GM19324 (cell line): Measurements from ENCODE around the gene ACKR2.

Source experiments
- ATAC-seq: cut with Tn5 transposase; IDR thresholded peaks from one replicate; pipeline ENCODE4 v1.9.1; 2021; ENCODE audit warnings: mild to moderate bottlenecking, moderate library complexity; ENCODE audit not compliant: unreplicated experiment, low FRiP score

Gene ACKR2, protein sequence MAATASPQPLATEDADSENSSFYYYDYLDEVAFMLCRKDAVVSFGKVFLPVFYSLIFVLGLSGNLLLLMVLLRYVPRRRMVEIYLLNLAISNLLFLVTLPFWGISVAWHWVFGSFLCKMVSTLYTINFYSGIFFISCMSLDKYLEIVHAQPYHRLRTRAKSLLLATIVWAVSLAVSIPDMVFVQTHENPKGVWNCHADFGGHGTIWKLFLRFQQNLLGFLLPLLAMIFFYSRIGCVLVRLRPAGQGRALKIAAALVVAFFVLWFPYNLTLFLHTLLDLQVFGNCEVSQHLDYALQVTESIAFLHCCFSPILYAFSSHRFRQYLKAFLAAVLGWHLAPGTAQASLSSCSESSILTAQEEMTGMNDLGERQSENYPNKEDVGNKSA

GRCh38 chr3:42809202-42809601, at the start of gene ACKR2:
Gene ACKR2, plus strand, starts transcription at chr3:42809445. Its CDS starts 55,058 bp downstream, at chr3:42864503.
- no peak for ATAC-seq

DNA sequence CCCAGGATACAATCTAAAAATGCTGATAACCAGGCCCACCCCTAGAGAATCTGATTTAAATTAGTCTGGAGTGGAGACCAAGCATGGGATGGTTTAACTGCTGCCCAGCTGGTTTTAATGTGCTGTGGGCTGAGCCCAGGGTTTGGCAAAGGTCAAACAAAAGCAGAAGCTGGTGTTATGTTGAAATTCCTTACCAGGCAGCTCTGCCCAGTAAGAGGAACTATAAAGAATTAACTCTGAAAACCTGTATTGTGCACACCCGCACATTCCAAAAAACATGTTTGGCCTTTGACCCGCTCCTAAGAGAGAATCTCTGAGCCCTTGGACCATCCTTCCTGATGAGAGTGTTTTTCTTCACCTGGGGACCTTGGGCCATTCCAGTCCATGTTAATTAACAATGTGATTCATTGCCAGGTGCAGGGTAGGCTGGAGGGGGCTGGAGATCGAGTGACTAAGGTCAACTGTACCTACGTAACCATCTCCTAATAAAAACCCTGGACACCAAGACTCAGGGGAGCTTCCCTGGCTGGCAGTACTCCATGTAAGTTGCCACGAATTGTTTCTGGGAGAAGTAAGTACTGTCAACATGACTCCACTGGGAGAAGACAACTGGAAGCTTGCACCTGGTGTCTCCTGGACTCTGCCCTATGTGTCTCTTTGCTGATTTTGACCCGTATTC, 47.1 kb upstream of the ACKR2 start:
- ATAC-seq, result no peak

GRCh38 chr3:42763021-42763420, 46.2 kb upstream of the ACKR2 start:
- ATAC-seq, result no peak

- no peak for ATAC-seq
Measured at GRCh38 chr3:42764115-42764514, 45.1 kb upstream of the ACKR2 start.

- no peak for ATAC-seq
Measured at GRCh38 chr3:42764561-42765295, 44.5 kb upstream of the ACKR2 start.

- ATAC-seq, result no peak
Measured at GRCh38 chr3:42769477-42770131, 39.6 kb upstream of the ACKR2 start.

GRCh38 chr3:42771271-42771670, 38.0 kb upstream of the ACKR2 start:
- ATAC-seq, result no peak

DNA sequence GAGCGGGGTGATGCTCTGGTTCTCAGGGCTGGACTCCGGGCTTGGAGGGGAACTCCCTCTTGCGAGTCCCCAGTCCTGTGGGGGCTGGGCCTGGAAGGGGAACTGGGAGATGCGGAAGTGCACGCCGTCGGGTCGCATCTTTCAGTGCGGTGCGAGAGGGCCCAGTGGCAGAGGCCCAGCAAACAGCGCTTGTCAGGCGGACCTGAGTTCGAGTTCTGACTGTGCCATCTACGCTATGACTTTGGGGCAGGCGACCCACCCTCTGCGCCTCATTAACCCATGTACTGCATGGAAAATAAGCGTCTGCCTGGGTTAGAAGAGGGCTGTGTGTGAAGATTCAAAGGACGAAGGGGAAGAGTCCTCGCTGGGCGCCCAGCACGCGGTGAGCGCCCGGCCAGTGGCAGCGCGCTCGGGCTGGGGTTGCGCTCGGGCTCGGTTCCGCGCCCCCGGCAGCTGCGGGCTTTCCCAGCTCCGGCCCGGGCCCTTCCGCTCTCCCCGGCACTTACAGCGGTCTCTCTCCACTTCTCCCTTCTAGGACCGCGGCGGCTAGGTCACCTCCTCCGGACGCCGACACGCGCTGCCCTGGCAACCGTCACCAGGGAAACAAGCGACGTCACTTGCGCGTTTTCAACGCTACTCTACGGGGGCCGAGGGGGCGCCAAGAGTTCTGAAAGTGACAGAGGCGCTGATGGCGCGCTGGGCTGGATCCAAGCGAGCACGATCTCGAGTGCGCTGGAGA, 36.4 kb upstream of the ACKR2 start, which contains the start of gene CCDC13:
CCDC13 (minus strand) TSS at position 584 of the 739 bp plus-strand sequence. CDS start 14,908 bp downstream, outside the sequence.
- peak; percentile 96 for ATAC-seq

DNA sequence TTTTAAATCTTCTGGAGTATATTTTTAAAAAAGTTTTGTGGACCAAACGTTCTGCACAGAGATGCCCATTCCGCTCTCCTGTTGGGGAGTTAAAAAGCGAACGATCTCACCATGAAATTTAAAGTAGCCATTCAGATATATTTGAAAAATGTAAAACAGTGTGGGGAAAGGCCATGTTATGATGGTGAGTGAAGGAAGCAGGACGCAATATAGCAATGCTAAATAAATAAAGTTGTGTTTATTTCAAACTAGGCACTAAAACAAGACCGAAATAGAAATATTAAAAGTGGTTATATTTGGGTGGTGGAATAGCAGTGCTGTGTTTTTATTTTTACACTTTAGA, 35.9 kb upstream of the ACKR2 start:
- ATAC-seq, result no peak

DNA sequence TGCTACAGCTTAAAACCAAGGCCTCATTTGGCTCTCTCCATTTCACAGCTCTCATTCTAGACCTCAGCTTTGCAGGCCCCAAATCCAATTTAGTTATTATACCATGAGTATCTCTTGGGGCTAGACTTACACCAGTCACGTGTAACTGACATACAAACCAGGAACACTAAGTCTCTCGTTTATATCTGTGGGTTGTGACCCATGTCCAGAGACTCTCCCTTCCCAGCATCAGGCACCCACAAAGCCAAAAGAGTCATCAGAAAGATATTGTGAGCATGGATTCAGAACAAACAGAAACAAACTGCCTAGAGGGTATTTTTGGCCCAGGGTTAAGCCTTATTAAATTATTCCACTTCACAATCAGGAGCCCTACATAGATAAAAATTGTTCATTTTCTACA, 30.6 kb upstream of the ACKR2 start:
- no peak for ATAC-seq

DNA sequence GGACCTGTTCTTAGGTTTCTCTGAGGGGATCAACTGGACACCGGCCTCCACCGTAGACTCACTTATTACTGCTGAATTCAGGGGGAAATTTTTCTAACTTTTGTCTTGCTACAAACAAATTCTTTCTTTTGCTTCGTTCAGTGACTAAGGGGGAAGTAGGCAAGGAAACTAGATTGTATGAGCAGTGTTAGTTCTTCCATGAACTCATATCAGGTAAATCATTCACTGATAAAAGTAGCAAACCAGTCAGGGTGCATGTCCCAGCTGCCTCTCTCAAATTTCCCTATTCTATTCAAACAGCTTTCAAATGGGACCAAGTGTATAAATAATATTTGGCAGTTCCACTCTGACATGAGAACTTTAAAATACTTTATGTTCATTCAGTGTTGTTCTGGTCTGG, 28.8 kb upstream of the ACKR2 start:
- no peak for ATAC-seq

- no peak for ATAC-seq
Measured at GRCh38 chr3:42780892-42781700, 28.1 kb upstream of the ACKR2 start.

GRCh38 chr3:42786212-42786611, 23.0 kb upstream of the ACKR2 start:
- no peak for ATAC-seq

DNA sequence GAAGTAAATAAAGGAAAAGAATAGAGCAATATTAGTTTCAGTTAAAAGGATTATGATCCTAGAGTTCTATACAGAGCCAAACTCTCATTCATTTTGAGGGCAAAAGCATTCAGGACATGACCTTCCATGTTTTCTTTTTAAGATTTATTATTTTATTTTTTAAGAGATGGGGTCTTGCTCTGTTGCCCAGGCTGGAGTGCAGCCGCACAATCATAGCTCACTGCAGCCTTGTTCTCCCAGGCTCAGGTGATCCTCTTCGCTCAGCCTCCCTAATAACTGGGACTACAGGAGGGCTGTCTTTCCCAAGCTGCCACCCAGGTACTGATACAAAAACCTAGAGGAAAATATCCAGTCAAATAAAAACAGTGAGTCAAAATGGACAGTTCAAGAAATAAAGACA, 22.6 kb upstream of the ACKR2 start:
- ATAC-seq, result no peak

GRCh38 chr3:42790714-42791229, 18.5 kb upstream of the ACKR2 start:
- ATAC-seq, result no peak

GRCh38 chr3:42795621-42796181, 13.5 kb upstream of the ACKR2 start:
- ATAC-seq, result no peak

DNA sequence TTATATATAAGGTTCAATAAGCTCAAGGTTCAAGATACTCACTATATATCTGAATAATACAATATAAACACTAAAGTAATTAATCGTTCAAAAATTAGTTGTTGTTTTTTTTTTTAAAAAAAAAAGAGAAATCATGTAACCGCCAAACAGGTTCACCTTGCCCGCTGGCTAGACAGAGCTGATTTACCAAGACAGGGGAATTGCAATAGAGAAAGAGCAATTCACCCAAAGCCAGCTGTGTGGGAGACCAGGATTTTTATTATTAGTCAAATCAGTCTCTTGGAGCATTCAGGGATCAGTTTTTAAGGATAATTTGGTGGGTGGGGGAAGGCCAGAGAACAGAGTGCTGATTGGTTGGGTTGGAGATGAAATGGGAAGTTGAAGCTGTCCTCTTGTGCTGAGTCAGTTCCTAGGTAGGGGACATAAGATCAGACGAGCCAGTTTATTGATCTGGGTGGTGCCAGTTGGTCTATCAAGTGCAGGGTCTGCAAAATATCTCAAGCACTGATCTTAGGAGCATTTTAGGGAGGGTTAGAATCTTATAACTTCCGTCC, 12.8 kb upstream of the ACKR2 start:
- ATAC-seq, result no peak

DNA sequence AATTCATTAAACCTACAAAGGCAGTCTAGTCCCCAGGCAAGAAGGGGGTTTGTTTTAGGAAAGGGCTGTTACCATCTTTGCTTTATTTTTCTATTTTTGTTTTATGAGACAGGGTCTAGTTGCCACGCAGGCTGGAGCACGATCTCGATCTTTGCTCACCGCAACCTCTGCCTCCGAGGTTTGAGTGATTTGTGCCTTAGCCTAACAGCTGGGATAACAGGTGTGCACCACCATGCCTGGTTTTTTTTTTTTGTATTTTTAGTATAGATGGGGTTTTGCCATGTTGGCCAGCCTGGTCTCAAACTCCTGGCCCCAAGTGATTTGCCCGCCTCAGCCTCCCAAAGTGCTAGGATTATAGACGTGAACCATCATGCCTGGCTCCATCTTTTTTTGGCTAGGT, 9.9 kb upstream of the ACKR2 start:
- no peak for ATAC-seq
